HG02973 (cell line): ENCODE measurements around the gene NR2F2.

Experiments
- ATAC-seq: cut with Tn5 transposase; IDR thresholded peaks from one replicate; pipeline ENCODE4 v1.9.1; 2021; ENCODE audit warnings: moderate library complexity; ENCODE audit not compliant: unreplicated experiment

The NR2F2 gene

DNA sequence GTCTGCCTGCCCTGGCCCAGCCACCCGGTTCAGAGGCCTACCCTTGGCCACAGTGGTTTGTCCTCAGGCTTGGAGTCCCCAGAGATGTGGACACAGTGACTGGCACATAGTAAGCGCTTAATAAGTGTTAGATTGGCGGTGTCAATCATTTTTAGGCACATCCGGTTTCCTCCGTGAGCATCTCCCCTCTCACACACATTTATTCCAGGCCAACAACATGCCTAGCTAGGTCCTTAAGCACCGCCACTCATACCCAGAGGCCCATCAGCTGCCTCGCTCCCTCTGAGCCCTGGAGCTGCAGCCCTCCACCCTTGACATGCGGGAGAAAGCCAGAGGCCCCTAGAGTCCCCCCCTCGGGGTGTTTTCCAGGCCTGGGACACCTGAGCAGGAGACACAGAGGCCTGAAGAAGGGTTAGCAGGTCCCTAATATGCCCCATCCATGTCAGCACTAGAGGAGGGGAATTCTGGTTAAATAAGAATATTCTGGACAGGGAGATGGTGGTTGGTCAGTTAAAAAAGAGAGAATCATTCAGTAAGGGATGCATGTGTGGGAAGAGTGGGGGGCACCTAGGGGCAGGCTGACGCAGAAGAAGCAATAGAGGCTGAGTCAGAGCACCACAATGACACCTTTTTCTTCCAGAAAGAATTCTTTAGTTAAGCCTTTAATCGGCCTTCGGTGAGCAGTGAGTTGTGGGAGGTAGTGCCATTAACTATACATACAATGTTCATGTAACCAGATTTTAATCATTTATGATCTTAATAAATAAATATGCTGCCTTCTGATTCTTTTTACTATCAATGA is 22.3 kb downstream of the NR2F2 start:
- ATAC-seq, result no peak

DNA sequence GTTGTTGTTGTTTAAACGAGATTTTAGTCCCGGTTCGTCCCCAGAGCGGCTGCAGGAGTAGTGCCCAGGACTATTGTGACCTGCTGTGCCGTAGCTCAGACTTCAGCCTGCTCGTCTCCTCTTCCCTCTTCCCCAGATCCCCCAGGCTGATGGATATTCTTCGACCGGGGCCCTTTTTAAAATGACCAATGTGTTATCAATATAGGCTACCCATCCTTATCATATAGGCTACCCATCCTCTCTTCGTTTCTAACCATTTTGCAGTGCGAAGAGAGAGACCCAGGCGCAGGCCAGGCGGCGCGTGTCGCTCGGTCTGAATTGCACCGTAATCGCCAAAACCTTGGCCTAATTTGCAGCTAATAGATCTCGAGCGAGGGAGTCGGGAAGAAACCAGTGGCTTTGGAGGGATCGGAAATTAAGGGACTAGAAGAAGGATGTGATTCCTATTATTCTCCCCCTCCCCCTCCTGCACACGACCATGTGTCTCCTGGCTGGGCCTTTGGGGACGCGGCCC is 23.0 kb downstream of the NR2F2 start:
- ATAC-seq, result no peak

DNA sequence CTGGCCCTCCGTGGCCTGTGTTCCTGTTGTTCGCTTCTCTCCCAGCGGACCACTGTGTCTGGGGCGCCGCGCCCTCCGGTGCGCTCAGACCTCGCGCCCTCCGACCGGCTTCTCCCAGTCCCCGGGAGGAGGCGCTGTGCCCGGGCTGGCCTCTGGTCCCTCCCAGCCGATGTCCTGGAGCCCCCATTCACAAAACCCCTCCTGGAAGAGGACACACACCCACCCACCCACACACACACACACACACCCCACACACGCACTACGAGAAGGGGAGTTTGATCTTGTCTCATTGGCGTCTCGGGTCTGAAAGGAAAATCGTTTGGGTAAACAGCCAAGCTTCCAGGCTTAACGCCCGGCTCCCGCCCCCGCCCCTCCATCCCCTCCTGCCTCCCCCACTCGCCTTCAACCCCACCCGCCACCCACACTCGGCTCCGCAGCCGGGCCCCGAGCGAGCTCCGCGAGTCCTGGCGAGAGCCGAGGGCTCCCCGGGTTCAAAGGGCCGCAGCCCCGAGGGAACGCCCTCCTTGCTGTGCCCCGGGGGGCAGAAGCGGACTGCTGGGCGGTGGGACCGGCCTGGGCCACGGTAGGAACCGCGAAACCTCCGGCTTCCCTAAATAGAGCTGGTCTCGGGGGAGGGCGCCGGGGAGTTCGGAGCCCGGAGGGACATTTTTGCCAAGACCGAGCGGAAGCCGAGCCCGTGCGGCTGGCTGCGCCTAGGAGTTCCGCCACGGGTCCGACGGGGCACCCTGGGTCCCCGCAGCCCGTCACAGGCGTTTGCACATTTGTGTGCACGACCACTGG is 23.6 kb downstream of the NR2F2 start:
- no peak for ATAC-seq

DNA sequence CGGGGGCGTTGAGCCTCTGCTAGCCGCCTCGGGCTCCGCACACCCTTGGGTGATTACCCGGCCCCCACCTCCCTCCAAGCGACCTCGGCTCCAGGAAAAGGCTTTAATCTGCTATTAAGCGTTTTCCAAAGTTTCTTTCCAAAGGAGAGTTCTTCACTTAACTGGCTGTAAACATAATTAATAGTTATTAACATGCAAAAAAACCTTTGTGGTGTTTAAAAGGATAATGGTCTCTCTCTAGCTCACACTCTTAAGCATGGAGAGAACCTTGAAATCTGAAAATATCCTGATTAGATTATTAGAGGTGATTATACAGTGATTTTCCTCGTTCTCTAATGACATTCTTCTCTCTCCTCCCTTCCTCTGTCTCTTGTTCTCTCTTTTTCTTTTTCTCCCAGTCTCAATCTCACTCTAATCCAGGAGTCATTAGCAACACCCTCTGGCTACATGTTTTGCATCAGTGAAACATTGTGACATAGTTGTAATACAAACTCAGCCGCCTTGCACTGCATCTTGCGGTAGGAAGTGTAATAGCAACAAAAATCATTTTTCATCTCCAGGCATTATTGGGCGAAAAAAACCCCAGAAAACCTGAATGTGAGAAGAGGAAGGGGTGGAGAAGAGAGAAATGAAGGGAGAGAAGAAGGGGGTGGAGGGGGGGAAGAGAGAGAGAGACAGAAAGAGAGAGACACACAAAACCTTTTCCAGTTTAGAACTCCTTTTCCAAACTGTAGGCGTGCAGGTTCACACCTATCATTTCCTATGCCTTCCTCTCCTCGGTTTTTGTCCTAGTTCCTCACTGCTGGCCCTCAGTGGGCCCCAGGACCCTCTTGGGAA is 24.4 kb downstream of the NR2F2 start:
- ATAC-seq, result no peak

DNA sequence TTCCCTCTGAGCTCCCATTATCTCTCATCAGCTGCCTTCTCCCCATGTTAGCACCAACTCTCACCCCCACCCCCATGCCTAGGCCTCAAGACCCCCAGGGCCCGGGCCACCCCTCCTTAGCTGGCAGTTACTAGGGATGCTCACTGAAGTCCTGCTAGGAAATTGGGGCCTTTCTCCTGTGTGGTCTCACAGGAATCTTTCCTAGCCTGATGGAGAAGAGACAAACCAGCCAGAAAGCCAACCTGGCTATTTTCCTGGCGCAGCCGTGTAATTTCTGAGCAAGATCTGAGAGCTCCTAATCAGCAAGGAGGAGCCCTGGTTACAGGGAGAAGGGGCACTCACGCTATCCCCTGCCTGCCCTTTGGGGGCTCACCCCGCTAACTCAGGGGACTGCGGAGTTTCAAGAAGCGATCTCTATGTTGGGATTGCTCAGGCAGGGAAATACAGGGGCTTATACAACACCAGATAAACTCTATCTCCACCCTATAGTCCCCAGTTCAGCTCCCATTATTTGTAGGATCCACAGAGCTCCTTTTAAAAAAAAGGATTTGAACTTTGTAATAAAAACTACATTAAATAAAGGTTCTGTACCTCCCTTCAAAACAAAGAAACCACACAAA is 25.2 kb downstream of the NR2F2 start:
- ATAC-seq, result no peak

DNA sequence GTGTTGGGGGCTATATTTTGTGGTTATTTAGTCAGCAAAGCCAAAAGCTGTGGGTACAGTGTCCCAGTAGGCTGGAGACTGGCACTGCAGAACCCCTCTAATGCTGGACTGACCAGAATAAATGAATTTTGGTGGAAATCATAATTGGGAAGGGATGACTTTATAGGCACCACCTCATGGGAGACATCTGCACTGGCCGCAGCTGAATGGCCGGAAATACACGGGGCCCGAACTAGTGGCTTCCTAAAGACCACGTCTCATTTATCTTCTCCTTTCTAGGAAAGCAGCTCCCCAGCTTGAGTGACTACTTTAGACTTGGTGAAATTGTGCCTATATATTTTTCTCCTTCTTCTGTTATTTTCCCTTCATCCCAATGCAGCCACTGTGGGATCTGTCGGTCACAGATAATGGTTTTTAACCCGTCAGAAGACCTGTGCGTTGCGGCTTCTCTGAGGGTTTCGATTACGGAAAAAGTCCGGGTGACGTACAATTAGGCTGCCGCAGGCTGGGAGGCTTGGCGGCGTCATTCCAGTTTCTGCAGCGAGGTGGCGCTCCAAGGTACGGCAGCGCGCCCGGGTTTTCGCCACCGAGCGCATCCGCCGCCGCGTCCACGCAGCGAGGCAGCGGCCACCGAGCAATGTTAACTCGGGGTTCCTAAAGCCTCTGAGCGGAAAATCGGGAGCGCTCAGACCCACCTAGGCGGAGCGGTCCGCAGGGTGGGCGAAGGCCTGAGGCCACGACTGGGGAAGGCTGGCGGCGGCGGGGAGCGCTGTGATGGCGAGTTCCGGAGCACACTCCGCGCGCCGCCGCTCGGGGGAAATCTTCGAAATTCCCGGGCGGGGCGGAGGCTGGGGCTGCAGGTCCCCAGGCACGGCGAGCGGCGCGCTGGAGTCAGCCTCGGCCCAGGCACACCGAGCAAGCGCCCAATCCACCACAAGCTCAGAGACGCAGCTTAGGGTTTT is 26.3 kb downstream of the NR2F2 start:
- ATAC-seq, result peak; percentile 71

DNA sequence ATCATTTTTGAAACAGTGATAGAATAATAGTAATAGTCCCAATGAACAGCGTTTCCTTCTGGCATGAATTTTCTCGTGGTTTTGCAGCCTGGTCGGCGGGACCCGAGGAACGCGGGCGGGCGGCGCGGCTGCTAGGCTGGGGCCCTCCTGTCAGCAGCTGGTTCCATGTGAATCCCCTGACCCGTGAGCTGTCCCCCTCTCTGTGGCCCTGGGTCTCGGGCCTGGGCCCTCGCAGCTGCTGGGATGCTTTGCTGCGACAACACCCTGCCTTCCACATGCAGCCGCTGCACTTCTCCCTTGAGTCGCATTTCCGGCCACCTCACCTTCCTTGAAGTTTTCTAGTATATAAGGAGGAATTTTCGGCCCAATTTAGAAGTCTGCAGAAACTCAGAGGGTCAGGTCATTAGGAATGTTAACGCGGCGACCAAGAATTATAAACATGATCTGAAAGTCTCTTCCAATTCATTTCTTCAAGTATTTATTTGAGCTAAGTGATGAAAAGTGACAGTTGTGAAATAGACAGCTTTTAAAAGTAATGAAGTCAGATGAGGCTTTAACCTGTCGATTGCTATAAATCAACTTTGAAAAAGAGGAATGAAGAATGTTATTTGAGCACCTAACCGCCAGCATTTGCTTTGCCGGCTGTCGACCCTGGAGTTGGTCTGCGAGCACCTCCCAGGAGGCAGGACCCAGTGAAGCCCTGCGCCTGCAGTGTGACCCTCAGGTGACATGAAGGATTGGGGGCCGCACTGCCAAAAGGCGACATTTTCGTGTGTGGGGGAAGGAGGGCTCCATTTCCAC is 27.7 kb downstream of the NR2F2 start:
- ATAC-seq, result no peak

DNA sequence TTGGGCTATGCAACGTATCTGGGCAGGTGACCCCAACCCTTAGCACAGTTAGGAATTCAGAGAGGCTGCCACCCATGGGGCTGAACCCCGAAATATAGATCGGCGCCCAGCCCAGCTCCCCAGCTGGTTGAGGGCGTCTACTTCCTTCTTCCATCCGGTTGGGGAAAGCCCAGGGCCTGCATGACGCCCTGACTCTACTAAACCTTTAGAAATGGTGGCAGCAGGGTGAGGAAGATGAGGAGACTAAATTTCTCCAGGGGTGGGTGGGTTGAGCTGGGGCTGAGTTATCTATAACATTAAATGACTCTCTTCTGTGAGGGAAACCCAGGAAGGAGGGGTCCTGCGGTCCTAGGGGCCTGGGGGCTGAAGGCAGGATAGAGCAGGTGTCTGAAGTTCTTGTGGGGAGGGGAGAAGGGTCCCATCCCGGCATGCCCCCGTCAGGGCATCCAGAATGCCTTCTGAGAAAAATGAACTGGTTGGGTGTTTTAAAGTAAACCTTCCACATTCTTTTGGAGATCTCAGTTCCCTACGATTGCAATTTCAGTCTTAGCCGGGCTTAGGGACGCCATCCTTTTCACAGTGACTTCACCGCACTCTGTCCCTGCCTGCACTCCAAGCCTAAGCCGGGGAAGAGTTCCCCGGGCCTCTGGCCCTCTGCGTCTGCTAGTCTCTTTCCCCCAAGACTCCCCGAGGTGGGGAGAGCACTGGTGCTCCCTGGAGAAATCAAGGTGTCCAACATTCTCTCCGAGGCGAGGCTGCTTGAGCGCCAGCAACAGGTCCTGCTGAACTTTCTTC is 28.5 kb downstream of the NR2F2 start:
- ATAC-seq, result no peak

DNA sequence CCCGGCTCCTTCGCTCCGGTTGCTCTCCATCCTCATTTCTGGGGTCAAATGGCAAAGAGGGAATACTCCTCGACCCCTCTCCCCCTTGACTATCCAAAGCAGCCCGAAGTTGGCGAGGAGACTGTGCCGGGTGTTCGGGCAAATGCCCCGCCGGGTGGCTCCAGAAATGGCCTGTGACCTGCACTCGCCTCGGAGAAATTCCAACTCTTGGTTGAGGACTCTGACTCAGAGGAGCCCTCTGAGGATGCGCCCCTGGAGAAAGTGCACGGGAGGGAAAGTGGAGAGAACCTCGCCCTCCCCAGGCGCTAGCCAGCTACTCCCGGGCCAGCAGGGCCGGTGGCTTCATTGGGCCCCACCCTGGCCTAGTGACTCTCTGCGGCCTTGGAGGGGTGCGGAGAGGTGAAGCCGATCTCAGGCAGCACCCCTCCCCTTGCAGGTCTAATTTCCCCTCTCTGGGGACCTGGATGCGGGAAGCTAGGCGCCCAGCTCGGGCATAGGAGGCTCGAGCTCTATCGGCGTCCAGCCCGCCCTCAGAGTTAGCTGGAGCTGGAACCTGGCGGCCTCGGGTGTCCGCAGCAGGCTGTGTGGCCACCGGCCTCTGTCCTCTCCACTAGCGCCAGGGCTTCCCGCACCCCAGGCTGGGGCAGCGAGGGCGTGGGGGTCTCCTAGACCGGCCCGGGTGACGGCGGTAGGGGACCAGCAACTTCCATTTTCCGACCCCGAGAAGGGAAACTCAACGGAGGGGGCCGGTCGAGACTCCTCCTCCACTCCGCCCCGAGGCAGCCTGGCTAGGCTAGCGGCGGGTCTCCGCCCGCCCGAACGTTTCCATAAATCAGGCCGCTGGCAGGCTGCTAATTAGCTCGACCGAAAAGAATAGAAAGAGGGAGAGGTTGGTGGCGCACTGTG is 29.4 kb downstream of the NR2F2 start:
- no peak for ATAC-seq

DNA sequence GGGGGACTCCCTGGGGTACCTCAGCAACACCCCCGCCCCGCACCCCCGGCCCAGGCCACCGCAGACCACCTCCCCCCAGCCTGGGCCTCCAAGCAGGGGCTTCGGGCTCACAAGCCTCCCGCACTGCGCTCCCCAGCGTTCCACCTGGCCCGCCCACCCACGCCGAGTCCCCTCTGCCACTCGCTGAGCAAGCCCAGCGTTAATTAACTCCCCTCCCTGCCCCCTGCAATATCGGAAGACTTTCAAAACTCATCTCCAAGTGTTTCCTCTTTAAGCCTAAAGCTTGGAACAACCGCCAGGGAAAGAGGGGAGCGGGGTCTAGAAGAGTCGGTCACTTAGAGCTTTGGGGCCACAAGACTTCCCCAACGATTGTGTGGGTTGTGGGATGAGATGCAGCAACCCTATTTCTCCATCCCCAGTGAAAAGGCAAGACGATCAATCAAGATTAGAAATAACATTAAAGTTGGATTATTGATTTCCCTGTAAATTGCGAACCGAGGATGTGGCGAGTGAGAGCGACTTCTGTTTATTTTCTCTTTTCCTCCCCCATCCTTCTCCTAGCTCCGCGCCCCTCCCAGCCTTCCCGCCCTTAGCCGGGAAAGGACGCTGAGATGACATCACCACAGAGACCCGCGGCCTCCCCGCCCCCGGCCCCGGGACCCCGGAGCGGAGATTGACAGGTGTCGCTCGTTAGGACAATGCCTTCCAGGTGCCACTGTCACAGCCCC is 30.2 kb downstream of the NR2F2 start:
- ATAC-seq, result no peak

DNA sequence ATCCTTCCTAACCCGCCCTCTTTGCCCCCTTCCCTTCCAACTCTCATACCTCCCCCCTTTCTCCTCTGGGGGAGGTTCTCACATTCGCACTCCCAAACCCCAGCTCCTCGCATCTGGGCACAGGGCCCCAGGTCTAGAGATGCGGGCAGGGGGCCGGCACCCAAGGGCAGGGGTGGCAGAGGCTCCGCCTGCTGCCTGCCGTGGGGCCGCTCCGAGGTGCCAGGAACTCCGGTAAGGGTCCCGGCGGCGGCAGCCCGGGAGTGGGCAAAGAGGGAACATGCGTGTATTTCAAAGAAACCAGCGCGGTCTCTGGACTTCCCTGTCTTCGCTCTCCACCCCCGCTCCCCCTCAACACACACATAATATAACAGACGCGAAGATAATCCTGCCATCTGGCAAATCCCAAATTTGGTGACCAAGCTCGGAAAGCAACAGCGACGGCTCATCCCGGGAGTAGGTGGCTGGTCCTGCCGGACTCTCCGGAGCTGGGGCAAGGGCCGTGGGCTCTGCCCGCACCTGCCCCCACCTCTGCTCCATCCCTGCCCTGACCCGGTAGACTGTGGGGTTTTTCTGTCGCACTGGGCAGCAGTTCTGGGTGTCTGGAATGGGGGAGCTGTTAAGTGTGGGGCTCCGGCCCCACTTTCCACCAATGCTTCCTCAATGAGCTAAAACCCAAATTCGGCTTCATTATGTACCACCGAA is 31.0 kb downstream of the NR2F2 start:
- ATAC-seq, result no peak

DNA sequence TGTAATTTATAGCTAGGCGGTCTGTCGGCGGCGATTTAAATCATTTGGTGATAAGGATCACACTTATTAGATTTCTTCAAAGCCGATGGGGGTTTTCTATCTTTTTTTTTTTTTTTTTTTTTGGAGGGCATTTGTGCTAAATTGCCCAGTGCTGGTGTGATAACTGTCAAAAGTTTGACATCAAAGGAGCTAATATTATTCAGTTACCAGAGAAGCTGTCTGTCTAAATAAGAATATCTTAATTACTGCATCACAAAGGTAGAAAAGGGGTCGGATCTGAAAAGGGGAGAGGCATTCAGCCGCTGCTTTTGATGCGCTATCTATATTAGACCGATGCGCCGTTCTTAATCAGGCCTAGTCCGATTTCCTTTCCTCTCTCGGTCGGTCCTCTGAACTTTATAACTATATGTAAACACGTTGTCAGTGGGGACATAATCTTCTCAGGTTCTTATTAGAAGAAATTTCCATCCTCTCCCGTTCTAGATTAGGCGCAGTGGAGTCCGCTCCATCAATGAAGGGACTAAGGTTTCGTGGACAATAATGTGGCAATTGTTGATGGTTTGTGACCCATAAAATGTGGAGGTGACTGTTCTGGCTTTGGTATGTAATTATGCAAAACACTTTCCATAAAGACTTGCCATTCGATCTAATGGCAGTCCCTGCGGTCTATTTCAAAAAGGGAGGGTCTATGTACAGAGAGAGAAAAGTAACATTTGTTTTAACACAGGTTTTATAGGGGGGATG is 31.7 kb downstream of the NR2F2 start:
- no peak for ATAC-seq

DNA sequence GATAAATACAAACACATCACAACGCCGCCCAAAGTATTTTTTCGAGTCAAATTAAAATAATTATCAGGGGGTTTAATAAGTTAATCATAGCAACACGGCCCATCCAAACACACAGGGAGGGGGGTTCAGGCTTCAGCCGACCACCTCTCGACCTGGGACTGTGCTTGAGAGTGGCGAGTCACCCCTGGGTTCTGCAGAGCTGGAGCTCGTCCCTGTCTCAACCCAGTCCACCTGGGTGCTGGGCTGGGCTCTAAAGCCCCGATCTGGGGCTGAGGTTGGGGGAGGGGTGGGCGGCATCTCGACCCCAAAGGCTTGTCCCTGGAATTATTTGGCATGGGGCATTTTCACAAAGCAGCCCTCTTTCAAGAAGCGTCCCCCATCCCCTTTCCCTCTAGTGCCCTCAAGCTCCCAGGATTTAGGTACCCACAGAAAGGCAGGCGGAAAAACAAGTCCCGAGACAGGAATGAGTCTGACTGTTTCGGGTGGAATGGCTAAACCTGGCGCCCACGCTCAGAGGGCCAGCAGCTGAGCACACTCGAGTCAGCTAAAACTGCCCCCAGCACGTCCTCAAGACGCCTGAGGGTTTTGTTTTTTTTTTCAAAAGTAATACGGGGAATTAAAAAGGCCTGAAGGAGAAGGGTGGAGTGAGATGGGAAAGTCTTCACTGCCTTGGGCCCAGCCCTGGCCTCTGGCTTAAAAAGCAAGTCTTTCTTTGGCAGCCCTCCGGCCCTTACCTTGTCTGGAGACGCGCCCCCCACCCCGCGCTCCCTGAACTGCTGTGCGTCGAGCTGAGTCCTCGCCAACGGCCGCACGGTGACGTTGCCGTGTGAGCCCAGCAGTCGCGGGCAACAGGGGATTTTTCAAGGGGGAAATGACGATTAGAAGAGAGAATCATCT is 32.5 kb downstream of the NR2F2 start:
- no peak for ATAC-seq

DNA sequence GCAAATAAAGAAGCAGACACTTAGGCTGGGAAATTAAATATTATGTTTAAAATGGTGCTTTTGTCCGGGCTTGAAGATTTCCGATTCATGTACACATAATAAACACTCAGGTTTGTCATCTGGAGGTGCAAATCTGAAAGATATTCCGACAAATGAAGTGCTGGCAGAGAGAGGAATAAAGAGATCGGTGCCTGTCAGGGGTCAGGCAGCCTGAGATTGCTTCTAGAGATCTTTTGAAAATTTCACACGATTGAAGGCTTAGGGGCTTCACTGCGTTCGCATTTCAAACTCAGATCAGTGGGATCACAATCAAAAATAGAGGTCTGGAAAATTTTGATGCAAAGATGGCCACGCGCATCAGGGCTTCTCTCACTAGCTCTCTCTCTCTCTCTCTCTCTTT is 33.2 kb downstream of the NR2F2 start:
- ATAC-seq, result no peak
